ENCODE data around the gene FNIP2.
"Not testable (repeated sequence)": the region's sequence is repeated elsewhere in the genome, so short reads cannot be mapped to it uniquely, and the experiment has no call there.

The FNIP2 gene

DNA sequence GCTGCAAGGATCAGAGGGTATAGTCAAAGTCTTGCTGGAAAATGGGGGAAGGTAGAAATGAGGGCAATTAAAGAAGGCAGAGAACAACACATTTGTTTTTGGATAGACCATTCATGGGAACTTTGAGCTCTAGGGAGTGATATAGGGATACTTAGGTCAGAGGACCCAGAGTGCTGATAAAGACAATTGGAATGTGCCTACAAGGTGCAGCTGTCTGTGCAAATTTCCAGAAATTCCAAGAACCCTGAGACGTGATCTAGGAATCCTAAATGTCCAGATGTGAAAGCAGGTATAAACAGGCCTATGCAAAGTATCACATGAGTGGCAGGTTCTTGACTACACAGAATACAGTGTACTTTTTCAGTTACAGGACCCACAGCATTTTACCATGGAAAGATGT, 24.2 kb downstream of the FNIP2 start:
- DNase-seq (ENCODE audit: low read depth), result no peak

DNA sequence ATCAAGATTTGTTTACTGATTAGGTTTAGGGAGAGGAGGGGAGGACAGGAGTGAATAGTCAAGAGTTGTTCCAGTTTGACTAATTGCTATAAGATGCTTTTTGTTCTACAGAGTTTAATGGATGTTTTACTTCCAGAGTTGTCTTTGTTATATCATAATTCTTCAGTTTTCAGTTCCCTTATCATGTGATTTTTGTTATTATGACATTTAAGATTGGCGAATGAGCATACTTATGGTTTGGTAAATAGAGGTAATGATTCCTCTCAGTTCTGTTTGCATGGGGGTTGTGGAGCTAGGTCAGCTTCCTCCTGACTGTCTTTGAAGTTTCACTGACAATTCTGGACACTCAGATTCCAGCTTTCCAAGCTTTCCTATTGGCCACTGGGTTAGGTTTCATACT, 24.6 kb downstream of the FNIP2 start:
- not testable (repeated sequence) for DNase-seq (ENCODE audit: low read depth)

DNA sequence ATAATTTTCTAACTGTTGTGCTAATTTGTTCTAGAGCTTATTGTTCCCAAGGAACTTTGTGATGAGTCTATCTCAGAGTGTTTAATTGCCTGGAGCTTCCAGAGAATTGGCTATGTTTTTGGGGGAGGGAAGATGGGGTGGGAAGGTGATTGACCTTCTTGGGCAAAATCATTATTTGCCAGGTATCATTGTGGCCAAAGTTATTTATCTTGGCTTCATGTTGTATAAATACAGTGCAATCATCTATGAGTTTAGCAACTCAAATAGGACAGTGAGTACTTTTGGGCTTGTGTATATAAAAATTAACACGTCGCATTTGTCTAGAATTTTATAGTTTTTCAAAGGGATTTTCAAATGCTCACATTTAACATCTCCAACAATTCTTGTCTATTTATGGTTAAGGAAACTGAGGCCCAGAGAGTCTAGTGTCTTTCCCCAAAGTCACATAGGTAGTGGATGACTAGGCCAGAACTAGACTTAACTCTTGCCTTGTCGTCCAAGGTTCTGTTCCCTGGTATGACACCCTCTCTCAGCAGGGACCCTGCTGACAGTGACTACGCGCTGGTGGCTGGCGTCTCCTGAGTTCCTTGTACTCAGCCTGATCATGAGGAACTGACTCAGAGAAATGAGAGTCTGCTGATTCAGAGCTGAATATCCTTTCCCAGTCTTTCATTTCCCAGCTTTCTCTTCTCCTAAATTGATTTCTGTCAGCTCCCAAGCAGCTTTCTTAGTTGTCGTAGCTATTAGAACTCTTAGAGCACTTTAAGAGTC, 27.7 kb downstream of the FNIP2 start:
- DNase-seq (ENCODE audit: low read depth), result peak; percentile 58

DNA sequence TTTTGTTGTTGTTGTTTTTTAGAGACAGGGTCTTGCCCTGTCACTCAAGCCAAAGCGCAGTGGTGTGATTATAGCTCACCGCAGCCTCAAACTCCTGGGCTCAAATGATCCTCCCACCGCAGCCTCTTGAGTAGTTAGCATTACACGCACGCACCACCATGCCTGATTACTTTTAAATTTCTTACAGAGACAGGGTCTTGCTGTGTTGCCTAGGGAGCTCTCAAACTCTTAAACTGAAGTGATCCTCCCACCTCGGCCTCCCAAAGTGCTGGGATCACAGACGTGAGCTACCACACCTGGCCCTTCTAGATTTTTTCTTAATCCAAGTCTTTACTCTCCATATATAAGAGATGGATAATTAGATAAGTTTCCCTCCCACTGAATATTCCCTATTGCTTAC, 29.2 kb downstream of the FNIP2 start:
- DNase-seq (ENCODE audit: low read depth), result no peak

DNA sequence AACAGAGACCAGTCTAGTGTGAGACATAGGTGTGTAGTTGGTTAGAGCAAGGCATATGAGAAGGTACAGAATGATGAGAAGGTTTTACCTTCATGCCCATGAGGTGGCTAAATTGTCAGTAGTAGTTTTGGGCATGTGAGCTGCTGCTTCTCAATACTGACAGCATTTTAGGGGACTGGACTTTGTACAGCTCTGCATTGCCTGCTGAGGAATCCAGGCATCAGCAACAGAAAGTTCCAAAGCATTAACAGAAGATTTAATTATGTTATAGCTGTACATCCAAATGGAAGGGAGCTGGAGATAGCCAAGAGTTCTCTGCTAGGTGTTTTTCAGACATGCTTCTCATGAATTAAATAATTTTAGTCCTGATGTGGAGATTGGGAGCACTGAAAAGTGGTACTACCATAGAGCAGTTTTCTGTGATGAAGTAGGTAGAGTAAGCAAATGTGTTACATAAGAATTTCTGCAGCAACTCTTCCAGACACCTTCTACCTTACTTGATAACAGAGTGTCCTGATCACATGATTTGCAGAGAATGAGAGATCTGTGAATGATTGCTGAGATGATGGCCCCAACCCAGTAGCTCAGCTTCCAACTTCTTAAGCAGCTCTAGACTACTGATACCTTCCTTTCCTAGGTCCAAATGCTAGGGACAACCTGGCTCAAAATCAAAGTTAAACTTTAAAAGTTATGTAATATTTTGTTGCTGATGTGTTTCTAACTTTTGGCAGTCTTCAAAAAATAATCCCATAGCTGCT, 30.4 kb downstream of the FNIP2 start:
- no peak for DNase-seq (ENCODE audit: low read depth)

DNA sequence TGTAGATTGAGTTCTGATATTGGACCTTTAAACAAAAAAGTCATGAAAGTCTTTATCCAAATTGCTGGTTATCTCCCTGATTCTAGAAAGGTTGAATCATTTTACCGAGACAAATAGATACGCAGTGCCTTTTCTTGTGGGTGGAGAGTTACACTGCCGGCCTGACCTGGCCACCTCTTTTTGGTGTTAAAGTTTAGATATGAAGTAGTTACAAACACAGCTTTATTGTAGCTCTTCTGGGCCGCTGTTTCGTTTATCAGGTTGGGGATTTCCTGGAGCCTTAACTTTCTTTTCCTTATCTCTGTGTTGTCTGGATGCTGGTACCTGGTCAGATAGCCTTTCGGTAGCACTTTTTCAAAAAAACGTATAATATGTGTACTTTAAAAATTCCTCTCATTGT, 31.0 kb downstream of the FNIP2 start:
- no peak for DNase-seq (ENCODE audit: low read depth)

DNA sequence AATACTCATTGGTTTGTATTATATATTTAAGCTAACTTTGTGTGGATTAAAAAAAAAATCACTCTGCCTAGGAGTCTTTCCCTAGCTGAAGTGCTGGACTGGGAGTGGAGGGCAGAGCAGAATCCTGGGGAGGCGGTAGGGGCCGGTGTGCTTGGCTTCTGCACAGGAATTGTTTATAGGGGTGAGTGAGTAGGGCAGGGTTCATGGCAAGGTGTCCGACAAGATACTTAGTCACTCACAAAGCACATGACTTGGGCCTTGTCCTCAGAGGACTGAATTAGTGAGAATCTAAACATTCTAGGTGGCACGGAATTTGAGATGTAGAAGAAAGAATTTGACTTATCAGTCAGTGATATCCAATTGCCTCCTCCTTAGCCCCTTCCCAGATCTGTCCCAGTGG, 32.2 kb downstream of the FNIP2 start:
- no peak for DNase-seq (ENCODE audit: low read depth)

DNA sequence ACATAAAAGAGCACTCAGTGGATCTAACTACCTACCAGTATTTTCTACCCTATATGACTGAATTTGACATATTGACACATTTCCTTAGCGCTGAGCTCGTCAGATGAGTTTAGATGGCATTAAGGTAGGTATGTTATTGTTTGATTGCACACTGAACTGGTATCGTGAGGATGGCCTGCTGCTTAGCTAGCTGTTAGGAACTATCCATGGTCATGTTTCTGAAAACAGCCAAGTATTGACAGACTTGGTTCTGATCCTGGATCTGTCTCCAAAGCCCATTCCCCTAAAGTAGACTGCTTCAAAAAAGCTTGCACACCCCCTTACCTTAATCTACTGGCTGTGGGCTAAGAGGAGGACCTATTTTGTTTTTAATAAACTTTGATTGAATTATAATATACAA, 32.9 kb downstream of the FNIP2 start:
- no peak for DNase-seq (ENCODE audit: low read depth)

DNA sequence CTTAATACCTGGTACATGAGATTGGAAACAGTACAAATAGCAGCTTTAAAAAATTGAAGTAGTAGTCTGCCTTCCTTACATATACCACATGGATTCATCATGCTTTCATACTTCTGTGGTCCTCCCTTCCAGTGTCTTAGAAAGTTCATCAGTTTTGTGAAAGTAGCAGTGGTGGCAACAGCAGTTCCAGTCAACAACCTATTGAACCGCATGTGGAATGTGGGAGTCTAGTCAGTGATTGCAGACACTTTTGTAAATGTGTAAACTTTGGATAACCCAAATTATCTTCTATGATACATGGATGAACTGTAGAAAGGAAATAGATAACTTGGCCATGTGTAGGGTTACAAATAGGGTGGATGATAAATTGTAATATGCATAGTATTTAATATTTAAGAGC, 34.1 kb downstream of the FNIP2 start:
- DNase-seq (ENCODE audit: low read depth), result no peak

DNA sequence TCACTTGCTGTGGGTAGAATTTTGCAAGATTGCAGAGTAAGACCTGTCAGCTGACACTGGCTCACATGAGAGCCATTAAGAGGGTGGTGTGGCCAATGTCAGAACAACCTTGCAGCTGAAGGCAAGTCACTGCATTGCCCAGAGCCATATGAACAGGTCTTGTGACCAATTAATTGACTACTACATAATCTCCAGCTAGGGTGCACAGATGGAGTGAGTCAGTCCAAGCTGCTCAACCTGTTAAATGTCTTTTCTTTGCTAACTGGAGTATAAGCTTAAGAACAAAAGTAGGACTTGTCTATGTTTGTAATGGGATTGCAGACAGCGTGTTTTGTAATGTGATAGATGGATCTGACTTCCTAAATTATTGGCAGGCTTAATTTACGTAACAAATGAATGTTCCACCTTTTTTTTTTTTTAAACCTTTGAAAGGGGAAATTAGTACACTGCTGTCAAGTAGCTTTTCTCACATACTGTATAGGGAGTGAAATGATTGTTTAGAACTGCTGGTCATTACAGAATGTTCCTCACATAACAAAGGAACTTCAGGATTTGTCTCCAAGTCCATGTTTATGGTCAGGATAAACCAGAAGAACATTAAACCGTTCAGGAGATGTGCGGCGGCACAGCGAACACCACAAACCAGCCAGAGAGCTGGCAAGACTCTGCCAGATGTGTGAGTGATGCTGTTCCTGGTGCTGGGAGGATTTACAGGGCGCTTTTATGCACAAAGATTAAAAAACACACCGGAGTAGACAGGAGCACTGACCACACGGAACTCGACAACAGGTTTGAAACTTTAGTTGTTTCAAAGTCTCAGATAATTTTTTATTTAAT, 37.0 kb downstream of the FNIP2 start:
- no peak for DNase-seq (ENCODE audit: low read depth)

DNA sequence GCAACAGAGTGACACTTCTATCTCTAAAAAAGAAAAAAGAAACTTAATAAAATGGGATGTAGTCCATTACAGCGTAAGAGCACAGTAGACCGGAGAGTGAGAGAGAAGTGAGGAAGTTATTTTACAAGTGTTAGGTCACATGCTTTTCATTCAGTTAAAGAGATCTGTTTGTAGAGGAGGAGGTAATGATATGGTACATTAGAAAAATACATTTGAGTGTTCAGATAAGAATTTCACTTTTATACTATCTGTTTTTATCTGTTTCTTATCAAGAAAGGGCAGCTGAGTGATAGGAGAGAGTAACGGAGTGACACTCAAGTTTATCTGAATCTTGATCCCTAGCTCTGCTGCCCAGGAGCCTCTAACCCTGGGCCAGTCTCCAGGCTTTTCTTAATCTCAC, 38.9 kb downstream of the FNIP2 start:
- no peak for DNase-seq (ENCODE audit: low read depth)

DNA sequence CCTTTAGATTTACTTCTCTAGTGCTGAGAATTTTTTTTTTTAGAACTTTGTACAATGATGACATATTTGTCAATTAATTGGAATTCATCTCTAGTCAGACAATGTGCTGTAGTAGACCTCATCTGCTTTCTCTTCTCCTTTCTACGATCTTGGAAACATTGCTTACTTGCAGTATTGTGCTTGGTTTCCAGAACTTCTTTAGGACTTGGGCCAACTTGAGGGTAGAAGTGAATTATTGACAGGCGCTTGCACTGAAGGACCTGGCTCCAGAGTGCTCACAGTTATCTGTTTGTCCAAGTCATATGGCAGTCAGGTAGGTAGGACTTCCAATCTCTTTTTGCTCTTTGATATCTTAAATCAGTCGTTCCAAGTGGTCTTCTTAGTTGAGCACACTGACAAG, 39.6 kb downstream of the FNIP2 start:
- no peak for DNase-seq (ENCODE audit: low read depth)

DNA sequence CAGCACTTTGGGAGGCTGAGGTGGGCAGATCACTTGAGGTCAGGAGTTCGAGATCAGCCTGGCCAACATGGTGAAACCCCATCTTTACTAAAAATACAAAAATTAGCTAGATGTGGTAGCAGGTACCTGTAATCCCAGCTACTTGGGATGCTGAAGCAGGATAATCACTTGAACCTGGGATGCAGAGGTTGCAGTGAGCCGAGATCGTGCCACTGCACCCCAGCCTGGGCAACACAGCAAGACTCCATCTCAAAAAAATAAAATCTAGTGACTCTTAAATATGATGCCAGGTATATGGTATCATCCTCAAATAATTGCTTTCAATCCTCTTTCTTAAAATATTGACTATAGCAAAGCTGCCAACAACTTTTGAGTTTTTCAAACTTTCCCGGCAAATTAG, 40.4 kb downstream of the FNIP2 start:
- not testable (repeated sequence) for DNase-seq (ENCODE audit: low read depth)

DNA sequence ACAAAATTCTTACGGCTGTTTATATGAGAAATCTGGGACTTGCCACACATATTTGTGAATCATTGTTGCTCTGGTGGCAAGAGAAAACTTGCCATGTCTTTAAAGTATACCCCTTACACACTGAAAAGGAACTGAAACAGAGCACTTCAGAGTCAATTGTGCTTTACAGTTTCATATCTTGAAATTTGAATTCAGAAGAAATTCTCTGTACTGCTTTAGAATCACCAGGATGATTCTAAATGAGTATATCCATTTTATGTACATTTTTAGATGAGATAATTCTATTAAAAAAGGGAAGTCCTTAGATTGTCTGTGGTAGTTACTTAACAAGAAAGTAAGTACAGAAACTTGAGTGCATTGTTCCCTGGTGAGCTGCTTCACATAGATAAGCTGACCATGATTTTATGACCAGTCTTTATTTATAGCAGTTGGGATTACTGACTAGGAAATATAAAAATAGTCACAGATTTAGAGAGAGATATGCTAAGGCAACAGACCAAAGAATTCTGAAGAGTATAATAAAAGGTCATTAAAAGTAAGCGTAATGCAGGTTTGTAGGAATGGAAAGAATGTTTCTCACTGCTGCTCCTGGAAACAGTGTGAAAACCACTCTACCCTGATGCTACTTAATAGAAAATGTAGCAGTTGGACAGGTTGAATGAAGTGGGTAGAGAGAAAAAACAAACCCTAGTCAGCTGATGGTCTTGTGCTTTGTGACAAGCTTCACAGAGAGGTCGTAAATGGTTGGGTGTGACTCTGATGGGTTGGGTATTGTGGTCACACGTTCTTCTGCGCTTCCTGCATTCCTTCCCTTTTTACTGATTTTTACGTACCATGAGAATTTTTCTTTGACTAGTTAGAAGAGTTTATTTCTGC, 41.0 kb downstream of the FNIP2 start:
- peak; percentile 92 for DNase-seq (ENCODE audit: low read depth)

DNA sequence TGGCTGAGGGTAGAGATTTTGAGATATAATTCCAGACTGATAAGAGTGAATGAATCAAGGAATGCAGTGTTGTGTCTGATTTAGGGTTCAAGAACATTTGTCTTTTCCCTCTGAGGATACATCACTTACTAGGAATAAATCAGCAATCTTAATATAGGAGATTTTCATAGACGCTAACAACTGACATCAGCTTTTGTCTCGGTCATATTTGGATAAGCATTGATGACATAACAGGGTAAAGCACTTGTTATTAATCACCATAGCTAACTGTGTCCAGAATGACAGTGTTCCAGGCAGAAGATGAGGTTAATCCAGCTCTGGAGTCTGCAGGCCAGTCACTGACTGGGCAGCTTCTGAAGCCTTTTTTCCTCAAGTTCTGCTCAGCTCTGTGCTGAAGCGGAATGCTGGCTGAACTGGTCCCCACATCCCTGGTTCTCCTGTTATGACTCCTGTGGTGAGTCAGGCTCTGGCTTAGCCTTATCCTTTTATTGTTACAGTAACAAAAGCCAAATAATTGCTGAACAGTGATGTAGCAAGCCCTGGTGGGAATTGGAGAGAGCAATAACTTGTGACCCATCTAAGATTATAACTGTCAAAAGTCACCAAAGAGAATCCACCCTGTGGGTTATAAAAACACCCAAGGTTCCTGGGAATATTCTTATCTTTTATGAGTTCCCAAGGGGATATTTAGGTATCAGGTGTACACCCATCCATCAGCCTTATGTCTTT, 41.8 kb downstream of the FNIP2 start:
- DNase-seq (ENCODE audit: low read depth), result peak; percentile 96

DNA sequence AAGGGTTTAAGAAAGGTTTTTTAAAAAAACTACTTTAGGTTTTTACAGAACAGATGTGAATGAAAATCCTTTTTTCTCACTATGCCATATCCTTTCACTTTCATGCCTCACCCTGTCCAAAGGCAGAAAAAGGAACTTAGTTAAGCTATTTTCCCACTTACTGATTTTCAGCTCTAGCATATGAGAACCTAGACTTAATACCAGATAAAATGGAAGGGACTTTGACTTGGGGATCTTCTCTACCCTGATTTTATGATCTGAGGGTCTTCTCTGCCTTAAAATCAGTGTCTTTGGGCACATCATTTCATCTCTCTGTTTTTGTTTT, 42.4 kb downstream of the FNIP2 start:
- DNase-seq (ENCODE audit: low read depth), result no peak

DNA sequence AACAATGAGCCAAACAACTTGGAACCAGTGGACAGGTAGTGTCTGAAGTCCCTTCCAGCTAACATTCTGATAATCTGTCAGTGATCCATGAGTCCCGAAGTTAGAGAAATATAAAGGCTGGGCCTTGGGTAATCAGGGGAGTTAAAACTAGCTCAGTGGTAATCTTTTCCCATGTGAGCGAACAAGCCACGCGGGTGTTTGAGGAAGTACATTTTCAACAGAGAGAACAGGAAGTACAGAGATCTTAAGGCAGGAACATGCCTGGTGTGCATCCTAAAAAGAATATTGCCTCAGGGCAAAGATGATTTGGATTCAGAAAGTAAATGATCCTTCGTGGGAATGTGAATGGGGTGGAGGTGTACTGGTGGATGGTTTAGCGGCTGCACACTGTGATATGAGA, 42.9 kb downstream of the FNIP2 start:
- DNase-seq (ENCODE audit: low read depth), result peak; percentile 64

DNA sequence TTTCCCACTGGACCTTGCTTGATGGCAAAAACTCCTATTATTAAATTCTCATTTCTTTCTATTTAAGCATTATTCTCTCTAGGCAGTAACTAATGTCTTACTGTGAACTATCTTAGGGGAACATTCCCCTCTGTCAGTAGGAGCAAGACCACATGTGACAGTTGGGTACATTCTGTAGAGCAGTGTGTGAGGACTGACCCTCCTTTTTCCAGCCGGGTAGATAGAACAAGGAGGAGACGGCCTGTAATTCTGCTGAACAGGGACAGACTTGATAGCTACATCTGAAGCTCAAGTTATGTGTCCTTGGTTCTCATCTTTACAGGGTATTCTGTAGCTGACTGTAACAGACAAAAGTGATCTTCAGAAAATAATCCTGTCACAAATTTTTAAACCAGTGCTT, 43.3 kb downstream of the FNIP2 start:
- no peak for DNase-seq (ENCODE audit: low read depth)

DNA sequence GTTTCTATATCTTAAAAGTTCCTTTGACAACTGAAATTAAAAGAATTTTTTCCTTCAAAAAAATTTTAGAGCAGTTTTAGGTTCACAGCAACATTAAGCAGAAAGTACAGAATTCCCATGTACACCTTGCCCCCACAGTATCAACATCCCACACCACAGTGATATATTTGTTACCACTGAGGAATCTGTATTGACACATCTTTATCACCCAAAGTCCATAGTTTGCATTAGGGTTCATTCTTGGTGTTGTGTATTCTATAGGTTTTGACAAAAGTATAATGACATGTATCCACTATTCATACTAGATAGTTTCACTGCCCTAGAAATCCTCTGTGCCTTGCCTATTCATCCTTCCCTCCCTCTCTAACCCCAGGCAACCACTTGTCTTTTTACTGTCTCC, 43.7 kb downstream of the FNIP2 start:
- DNase-seq (ENCODE audit: low read depth), result no peak

DNA sequence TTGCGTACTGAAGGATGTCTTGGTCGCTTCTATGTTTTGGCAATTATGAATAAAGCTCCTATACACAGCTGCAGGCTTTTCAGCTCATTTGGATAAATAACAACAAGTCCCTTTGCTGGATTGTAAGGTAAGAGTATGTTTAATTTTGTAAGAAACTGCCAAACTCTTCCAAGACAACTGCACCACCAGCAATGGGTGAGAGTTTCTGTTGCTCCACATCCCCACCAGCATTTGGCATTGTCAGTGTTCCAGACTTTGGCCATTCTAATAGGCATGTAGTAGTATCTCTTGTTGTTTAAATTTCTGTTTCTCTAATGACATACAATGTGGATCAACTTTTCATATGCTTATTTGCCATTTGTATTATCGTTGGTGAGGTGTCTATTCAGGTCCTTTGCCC, 44.3 kb downstream of the FNIP2 start:
- no peak for DNase-seq (ENCODE audit: low read depth)

DNA sequence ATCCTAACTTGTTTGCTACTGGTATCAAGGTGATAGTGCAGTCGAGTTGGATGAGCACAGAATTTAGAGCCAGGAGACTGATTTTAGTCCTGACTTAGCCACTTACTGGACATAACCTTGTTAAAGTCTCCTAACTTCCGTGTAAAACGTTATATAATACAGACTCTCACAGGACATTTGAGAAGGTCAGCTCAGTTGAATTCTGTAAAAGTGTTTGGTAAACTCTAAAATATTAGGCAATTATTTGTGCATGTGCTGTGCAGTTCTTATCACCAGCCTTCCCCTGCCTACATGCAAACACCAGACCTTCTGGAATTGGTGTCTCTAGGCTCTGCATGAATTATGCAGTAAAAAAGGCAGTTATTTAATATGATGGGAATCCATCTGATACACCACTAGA, 45.4 kb downstream of the FNIP2 start:
- no peak for DNase-seq (ENCODE audit: low read depth)
